NCI-H146 (cell line): ENCODE data around the gene ETDA.
A peak's percentile ranks its signal among the peaks of the same experiment; 100 is the strongest.
"Not testable (repeated sequence)": the region's sequence is repeated elsewhere in the genome, so short reads cannot be mapped to it uniquely, and the experiment has no call there.

Source experiments
- DNase-seq: peaks from one replicate; lab custom pipeline; 2025; lab: John Stamatoyannopoulos, UW

Gene ETDA

GRCh38 chrX:135252011-135252518 is at the start of gene ETDA:
TSS of gene ETDA (plus strand) at chrX:135252061. CDS start at chrX:135253277, 1,216 bp downstream.
- not testable (repeated sequence) for DNase-seq

- not testable (repeated sequence) for DNase-seq
These were observed 45.4 kb upstream of the ETDA start for GRCh38 chrX:135206427-135206826.

GRCh38 chrX:135213200-135213844 is 38.5 kb upstream of the ETDA start:
- no peak for DNase-seq

GRCh38 chrX:135245989-135246388 is 5.9 kb upstream of the ETDA start:
- DNase-seq, result not testable (repeated sequence)

- not testable (repeated sequence) for DNase-seq
These were observed 4.3 kb downstream of the ETDA start for GRCh38 chrX:135256087-135256684.

GRCh38 chrX:135256923-135257322 is 5.1 kb downstream of the ETDA start:
- DNase-seq, result no peak

- DNase-seq, result no peak
These were observed 5.6 kb downstream of the ETDA start for GRCh38 chrX:135257469-135257868.

- not testable (repeated sequence) for DNase-seq
These were observed 9.1 kb downstream of the ETDA start for GRCh38 chrX:135260976-135261375.

GRCh38 chrX:135263376-135263775 is 11.5 kb downstream of the ETDA start:
- DNase-seq, result not testable (repeated sequence)

GRCh38 chrX:135264206-135264605 is 12.3 kb downstream of the ETDA start:
- no peak for DNase-seq

GRCh38 chrX:135273162-135273561 is 21.3 kb downstream of the ETDA start:
- DNase-seq, result no peak

- DNase-seq, result no peak
These were observed 24.1 kb downstream of the ETDA start for GRCh38 chrX:135275973-135276372.

- no peak for DNase-seq
These were observed 35.5 kb downstream of the ETDA start for GRCh38 chrX:135287266-135287823.

- no peak for DNase-seq
These were observed 43.5 kb downstream of the ETDA start for GRCh38 chrX:135295238-135295943.

- DNase-seq, result no peak
These were observed 44.1 kb downstream of the ETDA start for GRCh38 chrX:135295944-135296305.

- peak; percentile 13 for DNase-seq
These were observed 50.5 kb downstream of the ETDA start for GRCh38 chrX:135302269-135302873.
